Fibroblast of peridontal ligament (primary cell): ENCODE results near the gene RAD51B.
A peak's percentile ranks its signal among the peaks of the same experiment; 100 is the strongest.

Experiments
- DNase-seq: peaks from one replicate; pipeline ENCODE4 v3.0.0-alpha.2; 2010; ENCODE audit errors: extremely low read depth

RAD51B gene

DNA sequence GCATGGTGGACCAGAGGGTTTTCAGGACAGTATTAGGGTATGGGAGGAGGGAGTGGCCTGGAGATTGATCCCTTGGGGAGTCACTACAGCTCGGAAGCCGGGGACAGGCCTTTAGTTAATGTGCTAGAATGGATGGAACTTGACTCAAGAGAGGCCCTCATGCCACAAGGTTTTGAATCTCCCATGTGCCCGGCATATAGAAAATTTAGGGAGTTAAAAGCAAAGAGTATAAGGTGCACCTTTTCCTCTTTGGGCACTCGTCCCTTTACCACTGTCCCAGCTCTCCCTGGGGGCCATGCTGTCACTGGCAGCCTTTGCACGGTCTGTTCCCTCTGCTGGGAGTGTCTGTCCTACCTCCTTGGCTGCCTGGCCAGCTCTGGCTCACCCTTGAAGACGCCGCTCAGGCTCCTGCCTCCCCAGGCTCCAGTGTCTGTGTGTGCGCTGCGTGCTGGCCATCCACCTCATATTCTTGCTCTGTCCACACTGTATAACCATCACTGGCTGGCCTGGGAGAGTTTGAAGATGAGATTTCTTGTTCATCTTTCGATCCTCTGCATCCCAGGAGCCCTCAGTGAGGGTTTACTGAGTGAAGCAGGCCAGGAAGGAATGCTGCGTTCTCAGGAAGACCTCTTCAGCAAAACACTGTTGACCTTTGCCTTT lies 811.9 kb downstream of the RAD51B start:
- DNase-seq: no peak

GRCh38 chr14:68632054-68632895 lies 812.7 kb downstream of the RAD51B start:
- no peak for DNase-seq

DNA sequence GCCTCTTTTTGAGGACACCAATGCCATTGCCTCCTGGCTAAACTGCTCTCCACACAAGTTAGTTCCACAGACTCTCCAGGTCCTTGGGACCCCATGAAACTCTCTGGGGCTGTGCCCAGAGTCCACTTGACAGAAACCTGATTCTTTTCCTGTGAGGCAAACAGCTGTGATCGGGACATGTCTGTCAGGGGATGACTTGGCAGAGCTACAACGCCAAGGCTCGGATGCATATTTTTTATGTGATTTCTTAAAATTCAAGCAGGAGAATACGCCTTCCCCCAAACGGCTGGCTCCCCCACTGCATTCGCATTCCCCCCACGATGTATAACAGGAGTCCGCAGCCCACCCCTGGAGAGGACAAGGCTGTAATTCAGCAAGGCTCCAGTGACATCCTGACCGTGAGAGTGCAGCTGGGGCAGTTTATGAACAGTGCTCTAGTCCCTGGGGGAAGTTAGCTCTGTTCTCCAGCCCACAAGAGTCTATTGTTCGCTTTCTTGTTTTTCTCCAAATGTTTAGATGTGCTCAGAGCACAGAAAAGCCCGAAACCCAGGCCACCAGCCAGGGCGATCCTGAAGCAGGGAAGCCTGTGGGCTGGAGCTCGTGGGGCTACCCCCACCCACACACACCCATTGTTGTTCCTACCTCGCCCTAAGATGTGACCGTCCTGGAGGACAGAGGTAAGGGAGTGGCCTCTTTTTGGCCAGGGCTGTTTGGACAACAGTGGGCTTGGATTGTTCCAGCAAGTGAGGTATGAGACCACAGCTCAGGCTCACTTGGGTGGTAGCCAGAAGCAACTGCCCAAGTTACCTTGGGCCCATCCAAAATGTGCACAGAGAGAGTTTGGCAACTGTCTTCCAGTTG lies 813.8 kb downstream of the RAD51B start:
- peak; percentile 64 for DNase-seq

DNA sequence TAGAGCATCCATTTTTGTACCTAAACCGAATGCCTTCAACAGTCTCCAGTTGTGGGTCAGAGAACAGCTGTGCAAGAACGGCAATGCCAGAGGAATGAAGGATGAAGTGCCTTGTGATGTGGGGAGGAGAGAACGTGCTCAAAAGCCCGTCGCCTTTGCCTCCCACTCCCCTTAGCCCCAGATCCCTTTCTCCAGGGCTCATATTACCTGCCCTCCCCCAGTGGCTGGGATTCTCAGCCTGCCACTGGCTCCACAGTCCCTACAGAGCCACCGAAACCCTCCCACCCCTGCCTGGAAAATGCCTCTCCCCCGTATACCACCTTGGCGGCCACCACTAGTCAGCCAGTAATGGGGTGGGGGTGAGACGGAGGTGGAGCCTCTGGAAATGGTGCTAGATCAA lies 814.8 kb downstream of the RAD51B start:
- no peak for DNase-seq

- DNase-seq: no peak
Measured at GRCh38 chr14:68634874-68635595, 815.5 kb downstream of the RAD51B start.

- DNase-seq: no peak
Measured at GRCh38 chr14:68636597-68636996, 817.0 kb downstream of the RAD51B start.

DNA sequence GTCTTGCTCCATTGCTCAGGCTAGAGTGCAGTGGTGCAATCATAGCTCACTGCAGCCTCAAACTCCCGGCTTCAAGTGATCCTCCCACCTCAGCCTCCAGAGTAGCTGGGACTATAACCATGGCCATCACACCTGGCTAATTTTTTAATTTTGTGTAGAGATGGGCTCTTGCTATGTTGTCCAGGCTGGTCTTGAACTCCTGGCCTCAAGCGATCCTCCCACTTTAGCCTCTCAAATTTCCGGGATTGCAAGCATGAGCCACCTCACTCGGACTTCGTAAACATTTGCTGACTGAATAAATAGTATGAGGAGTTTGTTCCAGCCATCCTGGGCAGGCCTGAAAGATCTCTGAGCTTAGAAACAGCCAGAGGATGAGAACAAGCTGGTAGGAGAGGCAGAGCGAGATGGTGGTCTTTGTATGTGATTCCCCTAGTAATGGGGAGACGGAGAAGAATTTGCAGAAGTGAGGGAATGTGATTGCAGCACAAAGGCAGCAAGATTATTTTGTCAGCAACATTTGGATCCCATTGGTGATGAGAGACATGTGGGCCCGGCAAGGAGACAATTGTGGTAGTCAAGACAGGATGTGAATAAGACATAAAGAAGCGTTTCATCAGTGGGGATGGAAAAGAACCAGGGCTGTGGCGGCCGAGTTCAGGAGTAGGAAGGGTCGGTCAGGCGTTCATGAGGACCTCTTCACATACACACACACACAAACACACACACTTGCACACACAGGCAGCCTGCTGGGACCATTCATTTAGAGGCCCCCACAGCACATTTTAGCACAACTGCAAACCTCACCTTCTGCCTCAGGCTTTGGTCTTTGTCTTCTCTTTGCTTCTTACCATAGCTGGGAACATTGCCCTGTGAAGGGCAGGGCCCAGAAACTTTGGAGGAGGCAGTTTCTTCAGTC lies 817.8 kb downstream of the RAD51B start:
- DNase-seq: peak; percentile 39

DNA sequence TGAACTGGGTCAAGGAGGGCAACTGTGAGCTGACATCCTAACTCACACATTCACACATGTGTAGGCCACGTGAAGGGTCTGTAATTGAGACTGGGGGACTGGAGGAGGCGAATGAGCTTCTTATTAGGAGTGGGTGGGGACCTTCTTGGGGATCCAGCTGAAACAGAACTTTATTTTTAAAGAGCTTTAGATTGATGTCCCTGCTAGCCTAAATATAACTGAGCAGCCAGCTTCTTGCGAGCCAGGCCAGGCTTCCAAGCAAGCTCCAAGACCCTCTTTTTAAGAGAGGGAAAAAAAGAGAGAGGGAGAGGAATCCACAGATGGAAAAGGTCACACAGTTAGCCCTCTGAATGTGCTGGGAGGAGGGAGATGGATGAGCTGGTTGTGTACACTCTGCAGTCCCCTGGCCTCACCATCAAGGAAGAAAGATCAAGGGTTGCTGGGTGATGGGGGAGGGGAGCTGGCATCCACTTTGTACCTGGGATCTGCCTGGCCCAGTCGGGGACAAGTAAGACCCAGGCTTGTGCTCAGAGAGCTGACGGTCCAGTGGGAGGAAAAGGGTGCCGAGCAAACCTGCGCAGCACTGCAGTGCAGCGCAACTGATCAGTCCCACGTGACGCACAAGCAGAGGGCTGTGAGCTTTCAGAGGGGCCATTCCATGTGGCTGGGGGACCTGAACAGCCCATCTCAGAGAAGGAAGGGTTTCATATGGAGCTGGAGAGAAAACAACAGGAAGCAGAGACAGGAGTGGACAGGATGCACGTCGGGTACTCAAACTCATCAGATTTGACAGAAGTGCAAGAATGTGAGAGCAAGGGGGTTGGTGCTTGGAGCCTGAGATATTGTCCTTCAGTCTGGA lies 818.8 kb downstream of the RAD51B start:
- no peak for DNase-seq

- DNase-seq: no peak
Measured at GRCh38 chr14:68639000-68639757, 819.6 kb downstream of the RAD51B start.

DNA sequence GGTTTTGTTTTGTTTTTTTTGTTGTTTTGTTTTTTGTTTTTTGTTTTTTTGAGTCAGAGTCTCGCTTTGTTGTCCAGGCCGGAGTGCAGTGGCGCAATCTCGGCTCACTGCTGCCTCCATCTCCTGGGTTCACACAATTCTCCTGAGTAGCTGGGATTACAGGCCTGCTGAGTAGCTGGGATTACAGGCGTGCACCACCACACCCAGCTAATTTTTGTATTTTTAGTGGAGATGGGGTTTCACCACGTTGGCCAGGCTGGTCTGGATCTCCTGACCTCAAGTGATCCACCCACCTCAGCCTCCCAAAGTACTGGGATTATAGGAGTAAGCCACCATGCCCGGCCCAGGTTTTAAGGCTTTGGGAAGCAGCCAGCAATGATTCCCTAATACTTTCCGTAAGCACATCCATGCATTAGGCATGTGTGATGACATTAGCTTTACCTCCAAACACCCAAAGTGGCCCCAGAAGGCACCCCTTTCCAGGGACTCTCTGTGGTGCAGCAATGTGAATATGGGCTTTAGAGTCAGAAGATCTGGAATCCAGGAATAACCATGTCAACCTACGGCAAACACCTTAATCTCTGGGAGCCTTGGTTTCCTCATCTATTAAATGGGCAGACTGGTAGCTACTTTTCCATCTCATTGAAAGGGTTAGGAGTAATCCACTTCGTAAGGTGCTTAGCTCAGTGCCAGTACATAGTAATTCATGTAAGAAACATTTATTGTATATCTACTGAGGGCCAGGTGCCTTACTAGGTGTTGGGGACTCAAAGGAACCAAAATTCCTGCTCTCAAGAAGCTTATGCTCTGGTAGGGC lies 820.4 kb downstream of the RAD51B start:
- no peak for DNase-seq

DNA sequence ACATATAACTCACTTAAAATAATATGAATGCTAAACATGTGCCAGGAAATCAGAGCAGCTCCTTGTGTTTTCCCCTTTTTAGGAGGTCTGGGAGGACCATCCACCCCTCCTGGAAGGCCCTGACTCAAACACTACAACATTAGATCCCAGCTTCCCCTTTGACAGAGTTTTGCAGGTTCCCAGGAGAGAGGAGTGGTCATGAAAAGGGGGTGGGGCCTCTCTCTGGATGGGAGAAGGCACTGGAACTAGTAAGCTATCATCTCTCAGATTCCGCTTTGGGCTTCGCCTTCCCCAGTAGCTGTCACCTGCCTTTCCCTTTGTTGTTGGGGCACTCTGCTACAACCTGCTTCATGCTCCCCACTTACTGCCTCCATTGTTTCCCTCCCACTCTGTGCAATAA lies 824.1 kb downstream of the RAD51B start:
- DNase-seq: no peak

DNA sequence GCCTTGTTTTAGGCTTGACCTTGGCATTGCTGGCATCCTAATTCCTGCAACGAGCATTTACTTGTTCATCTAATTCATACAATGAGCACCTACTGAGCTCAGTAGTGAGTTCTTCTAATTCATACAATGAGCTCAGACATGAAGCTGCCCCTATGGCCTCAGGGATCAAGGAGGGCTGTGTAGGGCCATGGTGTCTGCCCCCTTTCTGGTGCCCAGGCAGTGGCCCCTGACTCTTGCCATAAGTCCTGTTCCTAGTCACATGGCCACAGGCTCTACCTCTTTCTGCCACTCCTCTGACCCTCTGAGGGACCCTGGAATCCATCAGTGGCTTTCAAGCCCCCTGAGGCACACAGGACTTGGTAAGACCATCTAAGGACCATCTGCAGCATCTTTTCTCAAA lies 824.5 kb downstream of the RAD51B start:
- no peak for DNase-seq

DNA sequence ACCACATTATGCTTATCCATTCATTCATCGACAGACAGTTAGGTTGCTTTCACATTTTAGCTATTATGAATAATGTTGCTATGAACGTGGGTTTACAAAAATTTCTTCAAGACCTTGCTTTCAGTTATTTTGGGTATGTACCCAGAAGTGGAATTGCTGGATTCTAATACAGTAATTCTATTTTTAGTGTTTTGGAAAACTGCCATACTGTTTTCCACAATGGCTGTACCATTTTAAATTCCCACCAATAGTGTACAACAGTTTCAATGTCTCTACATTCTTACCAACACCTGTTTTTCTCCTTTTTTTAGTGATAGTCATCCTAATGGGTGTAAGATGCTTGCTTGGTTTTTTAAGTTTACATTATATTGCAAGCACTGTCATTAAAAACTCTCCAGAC lies 825.8 kb downstream of the RAD51B start:
- DNase-seq: no peak

DNA sequence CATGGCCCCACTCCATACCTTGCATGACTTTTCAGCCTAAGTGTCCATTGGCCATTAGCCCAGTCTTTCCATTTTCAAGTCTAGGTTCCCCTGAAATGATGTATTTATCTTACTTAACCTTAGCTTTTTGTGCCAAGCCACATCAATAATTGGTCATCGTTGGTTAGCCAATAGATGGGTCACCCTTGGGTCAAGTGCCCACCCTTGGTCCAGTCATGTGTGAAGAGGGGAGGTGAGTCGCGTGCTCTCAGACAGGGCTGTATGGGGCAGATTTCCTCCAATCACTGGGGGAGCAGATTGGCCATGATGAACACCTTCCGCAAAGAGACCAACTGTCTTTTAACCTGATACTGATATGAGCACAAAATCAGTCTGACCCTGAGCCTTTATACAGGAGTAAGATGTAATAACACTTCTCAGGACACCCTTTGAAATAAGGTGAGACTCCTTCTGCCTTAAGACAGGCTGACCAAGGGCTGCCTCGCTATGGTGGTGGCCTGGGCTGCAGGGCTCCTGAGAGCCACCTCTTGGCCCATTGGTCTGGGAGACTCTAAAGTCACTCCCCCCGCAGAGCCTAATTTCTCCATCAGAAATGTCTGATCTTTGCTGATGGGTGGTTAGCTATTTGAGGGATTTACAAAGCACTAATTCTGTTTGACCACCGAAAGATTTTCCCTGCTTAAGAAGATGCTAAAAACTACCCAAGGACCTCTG lies 830.1 kb downstream of the RAD51B start:
- peak; percentile 53 for DNase-seq

GRCh38 chr14:68650404-68650994 lies 830.9 kb downstream of the RAD51B start:
- DNase-seq: no peak

GRCh38 chr14:68651075-68651474 lies 831.5 kb downstream of the RAD51B start:
- no peak for DNase-seq
